HG03460 (cell line): Measurements from ENCODE around the gene CFL1.

ENCODE experiments used
- ATAC-seq: cut with Tn5 transposase; IDR thresholded peaks from one replicate; pipeline ENCODE4 v1.9.1; 2021; ENCODE audit not compliant: unreplicated experiment

Gene CFL1

DNA sequence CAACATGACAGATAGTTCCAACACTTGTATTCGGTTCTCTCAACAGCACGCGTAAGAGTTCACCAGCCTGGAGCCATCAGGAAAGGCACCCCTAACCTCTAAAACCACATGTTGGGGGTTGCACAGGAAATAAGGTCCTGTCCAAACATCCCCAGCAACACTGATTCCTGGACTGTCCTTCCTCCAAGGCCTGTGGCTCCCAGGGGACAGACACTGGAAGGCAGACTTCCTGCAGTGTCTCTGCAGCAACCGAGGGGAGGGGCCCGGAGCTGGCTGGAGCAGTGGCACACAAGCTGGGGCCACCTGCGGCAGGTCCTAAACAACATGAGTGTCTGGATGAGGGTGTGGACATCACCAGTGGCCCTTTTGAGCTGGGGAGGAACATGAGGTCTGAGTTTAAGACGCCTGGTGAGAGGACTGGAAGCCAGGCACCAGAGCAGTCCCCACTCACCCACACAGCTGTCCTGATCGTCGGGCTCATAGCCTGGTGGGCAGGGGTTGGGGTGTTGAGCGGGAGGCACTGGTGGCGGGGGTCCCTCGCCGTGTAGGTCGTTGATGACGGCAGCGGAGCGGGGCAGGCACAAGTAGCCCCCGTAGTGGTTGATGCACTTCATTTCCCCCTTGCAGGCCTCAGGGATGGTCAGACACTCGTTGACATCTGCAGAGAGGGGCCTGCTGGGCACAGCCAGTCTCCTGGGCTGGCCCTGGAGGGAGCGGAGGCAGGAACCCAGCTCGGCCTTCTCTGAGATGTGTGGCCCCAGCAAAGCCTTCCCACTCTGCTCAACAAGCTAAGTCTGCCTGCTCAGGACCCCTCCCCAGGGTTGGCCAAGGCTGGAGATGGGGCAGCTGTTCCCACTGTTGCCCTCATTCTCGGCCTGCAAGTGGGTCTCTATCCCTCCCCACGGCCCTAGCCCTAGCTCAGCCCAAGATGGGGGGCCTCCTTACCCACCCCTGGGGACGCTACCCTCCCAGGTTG lies 13.0 kb upstream of the CFL1 start:
- ATAC-seq, result no peak

DNA sequence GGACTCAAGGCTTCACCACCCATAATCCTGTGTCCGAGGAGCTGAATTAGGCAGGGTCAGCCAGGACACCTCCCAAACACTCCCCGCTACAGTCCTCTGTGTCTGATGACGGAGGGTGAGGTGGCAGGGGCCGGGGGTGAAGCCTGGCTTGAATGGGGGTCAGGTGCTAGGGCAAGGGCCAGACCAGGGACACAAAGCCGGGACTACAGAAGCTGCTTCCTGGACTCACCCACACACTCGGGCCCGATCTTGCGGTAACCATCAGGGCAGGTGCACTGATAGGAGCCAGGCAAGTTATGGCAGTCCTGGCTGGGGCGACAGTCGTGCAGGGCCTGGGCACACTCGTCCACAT lies 12.3 kb upstream of the CFL1 start:
- ATAC-seq, result no peak

DNA sequence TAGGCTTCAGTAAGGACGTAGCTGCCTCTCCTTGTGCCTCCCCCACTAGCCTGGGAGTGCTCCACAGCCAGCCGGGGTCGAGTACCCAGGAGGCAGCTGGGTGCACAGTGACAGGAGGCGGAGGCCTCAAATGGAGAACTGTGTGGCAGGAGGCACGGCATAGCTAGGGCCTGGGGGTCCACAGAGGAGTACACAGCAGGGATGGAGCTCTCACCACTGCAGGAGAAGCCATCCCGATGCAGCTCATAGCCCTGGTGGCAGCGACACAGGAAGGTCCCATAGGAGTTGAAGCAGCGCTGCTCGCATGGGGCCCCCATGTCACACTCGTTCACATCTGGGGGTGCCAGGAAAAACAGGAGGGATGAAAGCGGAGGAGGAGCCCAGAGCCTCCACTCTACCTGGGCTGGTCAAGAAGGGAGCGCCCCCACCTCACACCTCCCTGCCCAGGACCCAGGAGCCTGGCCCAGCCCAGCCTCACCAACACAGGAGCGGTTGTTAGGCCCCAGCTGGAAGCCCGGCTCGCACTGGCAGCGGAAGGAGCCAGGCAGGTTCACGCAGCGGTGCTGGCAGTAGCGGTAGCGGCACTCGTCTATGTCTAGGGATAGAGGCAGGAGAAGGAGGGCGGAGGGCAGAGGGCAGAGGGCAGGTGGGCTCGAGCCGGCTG lies 11.8 kb upstream of the CFL1 start:
- no peak for ATAC-seq

DNA sequence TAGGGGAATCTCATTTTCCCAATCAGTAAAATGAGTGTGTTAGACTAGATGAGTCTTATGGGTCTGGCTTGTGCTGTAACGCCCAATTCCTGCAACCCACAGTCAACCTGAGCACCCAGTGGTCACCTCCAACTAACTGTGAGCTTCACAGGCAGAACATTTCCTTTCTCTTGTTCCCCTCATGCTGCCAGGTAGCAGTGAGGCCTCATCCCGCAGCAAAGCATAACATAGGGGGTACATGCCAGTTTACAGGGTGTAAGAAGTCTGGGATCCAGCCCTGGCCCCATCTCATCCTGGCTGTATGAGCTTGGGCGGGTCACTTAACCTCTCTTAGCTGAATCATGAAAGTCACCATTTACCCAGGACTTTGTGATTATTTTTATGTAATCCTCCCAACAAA lies 10.9 kb upstream of the CFL1 start:
- ATAC-seq, result no peak

DNA sequence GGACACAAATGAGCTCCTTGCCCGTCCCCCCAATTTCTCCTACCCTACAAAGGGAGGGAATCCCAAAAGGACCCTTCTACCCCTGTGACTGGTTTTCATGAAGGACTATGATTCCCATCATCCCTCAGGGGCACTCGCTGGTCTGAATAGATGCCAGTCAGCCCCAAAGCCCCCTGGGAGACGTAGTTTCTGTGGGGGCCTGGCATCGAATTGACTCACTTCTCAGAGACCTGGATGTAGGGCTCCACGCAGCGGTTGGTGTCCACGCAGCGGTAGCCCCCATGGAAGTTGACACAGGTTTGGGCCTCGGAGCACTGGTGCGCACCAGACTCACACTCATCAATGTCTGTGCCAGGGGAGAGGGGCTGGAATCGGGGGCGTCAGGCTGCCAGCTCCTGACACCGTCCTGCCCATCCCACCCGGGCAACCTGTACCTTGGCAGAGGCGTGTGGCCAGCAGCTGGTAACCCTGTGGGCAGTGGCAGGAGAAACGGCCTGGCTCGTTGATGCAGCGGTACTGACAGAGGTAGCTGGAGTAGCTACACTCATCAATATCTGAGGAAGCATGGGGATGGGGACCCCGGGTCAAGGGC lies 10.2 kb upstream of the CFL1 start:
- no peak for ATAC-seq

DNA sequence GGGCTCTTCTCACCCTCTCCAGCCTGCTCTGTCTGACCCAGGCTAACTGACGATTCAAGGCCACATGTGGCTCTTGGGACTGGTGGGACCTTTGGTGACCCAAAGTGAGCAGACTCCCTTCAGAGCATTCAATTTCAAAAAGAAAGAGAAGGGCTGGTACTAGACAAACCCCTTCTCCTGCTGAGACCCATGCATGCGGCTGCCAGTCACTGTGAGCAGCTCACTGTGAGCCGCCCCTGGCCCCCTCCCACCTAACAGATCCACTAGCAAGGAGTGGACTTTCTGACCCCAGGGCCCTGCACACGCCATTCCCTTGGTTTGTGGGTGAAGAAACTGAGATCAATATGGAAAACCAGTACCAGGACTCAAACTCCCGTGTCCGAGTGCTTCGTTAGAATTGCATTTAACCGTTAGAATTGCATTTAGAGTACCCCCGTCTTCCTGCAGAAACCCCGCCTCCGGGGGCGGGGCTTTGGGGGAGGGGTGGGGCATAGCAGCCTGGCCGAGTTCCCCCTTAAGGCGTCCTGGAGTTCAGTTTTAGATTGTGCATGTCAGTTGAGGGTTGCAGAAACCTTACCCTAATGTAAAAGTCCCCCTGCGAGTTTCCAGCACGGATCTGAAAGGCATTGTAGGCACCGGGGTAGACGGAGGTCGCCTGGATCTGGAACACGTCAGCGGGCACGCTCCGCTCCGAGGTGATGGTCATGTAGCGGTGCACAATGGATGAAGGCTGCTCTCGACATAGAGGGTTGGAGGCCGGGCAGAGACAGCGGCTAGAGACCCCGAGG lies 9.5 kb upstream of the CFL1 start:
- no peak for ATAC-seq

DNA sequence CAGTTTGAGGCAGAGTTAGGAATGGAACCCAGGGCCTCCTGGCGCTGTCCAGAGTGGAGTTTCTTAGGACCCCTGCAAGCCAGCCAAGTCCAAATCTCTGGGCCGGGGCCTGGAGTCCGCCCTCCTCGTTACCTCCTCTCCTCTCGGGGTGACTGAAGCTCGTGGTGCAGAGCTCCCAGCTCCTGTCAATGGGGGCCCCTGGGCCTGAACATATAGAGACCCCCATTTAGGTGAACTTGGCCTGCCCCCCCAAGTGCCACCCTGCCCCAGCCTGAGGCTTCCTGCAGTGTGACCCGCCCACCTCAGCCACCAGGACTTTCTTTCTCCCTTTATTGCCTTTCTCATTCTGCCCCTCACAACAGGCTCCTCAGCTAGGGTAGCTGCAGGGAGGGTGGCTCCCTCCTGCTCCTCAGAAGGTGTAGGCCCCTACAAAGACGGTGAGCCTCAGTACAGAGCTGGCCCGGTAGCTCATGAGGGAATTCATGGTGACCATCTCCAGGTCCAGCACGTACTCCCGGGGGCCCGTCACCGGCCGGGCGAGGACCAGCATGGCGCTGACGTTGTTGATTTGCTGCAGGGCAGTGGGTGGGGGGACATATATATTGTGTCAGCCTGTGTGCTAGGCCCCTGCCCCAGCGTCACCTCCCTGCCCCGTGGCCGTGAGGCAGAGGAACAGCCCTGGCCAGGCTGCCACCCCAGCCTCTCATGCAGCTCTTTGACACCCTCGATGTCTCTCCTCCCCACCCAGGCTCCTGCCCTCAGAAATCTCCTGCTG lies 8.7 kb upstream of the CFL1 start:
- ATAC-seq, result no peak

DNA sequence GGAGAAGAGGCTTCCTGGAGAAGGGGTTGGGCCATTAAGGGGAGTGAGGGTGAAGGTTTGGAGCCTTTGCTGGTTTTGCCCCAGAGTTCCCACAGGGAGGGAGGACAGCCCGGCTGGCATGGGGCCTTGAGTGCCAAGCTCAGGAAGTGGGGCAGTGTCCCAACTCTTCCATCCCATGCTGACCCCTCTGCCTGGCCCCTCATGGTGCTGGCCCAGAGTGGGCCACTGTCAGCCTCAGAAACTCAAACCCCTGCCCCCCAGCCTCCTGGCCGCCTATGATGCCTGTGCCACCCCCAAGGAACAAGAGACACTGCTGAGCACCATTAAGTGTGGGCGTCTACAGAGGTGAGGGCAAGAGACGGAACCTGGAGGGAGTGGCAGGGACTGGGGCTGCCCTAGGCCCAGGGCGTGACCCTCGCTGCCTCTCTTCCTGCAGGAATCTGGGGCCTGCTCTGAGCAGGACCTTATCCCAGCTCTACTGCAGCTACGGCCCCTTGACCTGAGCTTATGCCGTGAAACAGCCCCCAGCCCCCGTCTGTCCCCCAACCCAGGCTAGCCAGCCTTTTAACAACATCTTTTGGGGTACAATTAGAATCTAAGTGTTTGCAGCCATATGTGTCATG lies 7.7 kb upstream of the CFL1 start:
- ATAC-seq, result no peak

DNA sequence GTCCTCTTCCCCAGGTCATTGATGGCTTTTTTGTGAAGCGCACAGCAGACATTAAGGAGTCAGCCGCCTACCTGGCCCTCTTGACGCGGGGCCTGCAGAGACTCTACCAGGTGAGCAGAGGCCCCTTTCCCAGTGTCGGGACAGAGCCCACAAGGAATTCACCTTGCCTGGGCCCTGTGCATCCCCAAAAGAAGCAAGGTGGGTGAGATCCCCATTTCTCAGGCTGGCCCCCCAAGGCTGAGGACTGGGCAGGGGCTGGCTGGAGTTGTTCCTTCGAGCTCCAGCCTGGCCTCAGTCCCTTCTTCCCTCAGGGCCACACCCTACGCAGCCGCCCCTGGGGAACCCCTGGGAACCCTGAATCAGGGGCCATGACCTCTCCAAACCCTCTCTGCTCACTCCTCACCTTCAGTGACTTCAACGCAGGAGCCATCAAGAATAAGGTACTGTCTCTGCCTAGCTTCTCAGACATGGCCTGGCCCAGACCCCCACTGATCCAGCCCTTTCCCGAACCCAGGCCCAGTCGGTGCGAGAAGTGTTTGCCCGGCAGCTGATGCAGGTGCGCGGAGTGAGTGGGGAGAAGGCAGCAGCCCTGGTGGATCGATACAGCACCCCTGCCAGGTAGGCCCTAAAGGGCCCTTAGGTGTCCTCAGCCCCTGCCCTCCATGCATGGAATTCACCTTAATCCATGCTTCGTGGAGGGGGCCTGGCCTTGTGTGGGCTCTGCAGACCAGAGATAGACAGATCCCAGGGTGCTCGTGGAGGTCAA lies 6.9 kb upstream of the CFL1 start:
- ATAC-seq, result no peak

DNA sequence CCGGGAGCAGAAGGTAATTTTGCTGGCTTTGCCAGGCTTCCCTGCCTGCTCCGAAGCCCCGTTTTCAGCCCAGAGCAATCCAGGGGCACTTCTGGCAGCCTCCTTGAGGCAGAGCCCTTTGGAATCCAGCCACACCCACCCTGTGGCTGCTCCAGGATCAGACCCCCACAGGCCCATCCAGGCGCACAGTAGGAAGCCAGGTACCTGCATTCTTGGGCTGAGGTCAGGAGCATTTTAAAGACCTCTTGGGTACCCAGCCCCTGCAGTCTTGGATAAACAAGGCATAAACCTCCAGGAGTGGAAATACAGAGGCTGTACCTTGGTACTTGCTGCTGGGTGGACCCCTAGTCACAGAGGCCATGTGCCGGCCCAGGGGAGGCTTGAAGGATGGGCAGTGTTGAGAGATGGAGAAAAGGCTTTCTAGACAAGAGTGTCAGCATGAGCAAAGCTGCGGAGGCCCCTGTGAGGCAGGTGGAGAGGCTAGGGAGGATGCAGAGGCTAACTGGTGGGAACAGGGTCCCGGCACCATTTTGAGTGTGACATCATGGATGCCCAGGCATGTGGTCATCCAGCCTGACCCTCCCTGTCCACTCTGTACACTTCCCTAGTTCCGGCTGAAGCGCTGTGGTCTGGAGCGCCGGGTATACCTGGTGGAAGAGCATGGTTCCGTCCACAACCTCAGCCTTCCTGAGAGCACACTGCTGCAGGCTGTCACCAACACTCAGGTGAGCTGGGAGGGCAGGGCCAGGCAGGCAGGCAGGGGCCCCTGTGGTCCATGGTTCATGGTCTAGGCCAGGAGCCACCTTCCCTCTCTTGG lies 6.1 kb upstream of the CFL1 start:
- ATAC-seq, result no peak

DNA sequence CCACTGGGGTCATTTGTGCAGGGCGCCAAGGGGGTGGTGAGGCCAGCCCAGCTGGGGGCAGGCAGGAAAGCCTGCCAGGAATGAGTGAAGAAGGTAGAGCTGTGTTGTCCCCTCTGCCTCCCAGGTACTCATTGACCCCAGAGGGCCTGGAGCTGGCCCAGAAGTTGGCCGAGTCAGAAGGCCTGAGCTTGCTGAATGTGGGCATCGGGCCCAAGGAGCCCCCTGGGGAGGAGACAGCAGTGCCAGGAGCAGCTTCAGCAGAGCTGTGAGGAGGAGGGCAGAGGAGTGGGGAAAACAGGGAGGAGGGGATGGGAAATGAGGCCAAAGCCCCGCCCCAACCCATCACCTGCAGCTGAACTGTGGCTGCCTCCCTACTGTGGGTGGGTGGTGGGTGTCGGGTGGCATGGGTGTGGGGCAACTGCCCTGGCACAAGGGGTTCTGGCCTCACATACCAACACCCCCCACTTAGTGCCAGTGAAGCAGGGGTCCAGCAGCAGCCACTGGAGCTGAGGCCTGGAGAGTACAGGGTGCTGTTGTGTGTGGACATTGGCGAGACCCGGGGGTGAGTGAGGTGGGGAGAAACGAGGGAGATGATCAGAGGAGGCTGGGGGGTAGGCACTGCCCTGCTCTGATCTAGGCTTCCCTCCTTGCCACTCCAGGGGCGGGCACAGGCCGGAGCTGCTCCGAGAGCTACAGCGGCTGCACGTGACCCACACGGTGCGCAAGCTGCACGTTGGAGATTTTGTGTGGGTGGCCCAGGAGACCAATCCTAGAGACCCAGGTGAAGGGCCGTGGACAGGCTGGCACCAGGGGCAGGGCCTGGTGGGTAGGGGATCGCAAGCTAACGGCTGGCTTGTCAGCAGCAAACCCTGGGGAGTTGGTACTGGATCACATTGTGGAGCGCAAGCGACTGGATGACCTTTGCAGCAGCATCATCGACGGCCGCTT lies 5.2 kb upstream of the CFL1 start:
- no peak for ATAC-seq

DNA sequence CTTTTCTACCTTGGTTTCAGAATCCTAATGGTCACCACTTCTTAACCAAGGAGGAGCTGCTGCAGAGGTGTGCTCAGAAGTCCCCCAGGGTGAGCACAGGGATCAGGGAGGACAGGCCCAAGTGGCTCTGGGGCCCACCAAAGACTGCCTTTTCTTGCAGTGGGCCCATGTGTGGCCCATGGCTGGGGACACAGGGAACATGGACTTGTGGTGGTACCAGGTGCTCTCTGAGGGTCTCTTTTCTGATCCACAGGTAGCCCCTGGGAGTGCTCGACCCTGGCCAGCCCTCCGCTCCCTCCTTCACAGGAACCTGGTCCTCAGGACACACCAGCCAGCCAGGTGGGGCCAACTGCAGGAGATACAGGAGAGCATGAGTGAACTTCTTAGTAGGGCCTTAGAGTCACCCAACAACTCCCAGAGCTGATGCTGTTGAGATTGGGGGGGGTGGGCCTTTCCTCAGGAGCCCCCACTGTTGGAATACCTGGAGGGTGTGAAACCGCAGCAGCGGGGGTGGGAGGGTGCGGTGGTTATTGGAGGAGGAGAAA lies 4.3 kb upstream of the CFL1 start:
- ATAC-seq, result no peak

DNA sequence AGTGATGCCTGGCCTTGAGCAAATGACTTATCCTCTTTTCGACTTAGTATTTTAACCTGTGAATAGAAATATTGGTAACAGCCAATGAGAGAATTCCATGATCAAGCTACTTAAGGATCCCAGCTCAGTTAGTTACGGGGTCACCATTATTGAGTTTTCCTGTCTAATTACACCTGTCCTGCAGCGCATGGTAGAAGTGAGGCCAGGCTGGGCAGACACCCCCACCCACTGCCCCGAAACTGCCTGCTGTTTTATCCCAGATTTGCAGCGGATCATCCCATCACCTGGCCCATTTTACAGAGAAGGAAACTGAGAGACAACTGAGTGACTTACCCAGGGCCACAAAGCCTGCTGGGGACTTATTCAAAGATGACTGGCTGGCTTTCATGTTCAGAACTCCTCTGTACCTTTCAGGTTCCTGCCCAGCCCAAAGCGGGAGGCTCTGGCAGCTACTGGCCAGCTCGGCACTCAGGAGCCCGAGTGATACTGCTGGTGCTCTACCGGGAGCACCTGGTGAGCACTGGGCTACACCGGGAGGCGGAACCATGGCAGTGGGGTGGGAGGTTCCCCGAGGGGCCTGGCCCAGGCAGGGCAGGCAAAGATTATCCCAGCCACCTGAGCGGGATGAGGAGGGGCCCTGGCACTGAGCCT lies 3.7 kb upstream of the CFL1 start:
- no peak for ATAC-seq

DNA sequence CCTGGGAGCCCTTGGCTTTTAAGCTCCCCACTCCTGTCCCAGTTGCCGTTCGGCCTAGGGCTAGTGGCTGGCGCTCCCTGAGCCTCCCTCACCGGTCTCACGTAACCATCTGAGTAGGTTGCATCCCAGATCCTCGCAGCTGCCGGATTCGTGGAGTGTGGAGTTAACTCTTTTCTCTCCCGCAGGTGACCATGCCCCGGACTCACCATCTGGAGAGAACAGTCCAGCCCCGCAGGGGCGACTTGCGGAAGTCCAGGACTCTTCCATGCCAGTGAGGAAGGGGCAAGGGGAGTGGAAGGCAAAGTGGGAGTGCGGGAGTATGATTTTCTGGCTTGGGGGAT lies 3.2 kb upstream of the CFL1 start:
- ATAC-seq, result no peak

DNA sequence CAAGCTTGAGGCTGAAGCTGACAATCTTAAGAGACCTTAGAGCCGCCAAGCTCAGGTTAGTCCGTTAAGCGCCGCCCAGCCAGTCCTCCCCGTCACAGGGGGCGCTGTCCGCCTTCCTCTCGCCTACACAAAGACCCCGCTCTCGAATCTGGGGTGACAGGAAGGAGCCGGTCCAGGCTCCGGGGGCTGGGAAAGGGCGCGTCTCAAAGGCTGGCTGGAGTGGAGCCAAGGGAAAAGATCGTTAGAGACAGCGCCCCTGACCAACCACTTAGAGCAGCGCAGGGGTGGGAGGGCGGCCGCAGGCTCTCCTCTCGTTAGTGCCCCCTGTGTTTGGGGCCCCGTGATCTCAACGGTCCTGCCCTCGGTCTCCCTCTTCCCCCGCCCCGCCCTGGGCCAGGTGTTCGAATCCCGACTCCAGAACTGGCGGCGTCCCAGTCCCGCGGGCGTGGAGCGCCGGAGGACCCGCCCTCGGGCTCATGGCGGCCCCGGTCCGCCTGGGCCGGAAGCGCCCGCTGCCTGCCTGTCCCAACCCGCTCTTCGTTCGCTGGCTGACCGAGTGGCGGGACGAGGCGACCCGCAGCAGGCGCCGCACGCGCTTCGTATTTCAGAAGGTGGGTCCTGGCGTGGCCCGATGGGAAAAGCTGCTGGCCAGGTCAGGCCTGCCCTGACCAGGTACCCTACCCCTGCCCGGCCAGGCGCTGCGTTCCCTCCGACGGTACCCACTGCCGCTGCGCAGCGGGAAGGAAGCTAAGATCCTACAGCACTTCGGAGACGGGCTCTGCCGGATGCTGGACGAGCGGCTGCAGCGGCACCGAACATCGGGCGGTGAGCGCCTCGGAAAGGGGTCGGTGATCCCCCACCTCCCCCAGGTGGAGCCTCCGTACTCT lies 2.5 kb upstream of the CFL1 start, which contains the start of gene MUS81:
MUS81 (plus strand) TSS at position 156 of the 887 bp plus-strand sequence; CDS start at position 477, 321 bp downstream.
- ATAC-seq, result no peak
